Measurements from ENCODE around the gene PROZ. TPM values are rescaled to one million over a fixed set of nuclear protein-coding genes. Genes with fewer than 3 reads are reported as not detected.

Gene PROZ
- total RNA-seq, 4 donors from 2014 or later: not detected

GRCh38 chr13:113141601-113141970, 16.9 kb upstream of the PROZ start:
- Histone ChIP-seq H3K36me3 (peaks cover 0 to 19% (median 0%) of the 10 kb centered on the region in 3 donors), H3K4me3 (no peak overlapping the region), H3K9me3 (no peaks in the 10 kb centered on the region), H3K27ac (no peak overlapping the region), H3K4me1 (no peaks in the 10 kb centered on the region), H3K27me3 (peaks cover 0 to 5% of the 10 kb centered on the region in 2 donors)
- 85 to 92% methylated on average over 17 to 18 of the region's 18 CpGs for WGBS, 2 donors
- TF ChIP-seq, protein P1, sequence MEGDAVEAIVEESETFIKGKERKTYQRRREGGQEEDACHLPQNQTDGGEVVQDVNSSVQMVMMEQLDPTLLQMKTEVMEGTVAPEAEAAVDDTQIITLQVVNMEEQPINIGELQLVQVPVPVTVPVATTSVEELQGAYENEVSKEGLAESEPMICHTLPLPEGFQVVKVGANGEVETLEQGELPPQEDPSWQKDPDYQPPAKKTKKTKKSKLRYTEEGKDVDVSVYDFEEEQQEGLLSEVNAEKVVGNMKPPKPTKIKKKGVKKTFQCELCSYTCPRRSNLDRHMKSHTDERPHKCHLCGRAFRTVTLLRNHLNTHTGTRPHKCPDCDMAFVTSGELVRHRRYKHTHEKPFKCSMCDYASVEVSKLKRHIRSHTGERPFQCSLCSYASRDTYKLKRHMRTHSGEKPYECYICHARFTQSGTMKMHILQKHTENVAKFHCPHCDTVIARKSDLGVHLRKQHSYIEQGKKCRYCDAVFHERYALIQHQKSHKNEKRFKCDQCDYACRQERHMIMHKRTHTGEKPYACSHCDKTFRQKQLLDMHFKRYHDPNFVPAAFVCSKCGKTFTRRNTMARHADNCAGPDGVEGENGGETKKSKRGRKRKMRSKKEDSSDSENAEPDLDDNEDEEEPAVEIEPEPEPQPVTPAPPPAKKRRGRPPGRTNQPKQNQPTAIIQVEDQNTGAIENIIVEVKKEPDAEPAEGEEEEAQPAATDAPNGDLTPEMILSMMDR (IDR thresholded peaks at IDR 0.05): no peak
- TF ChIP-seq EP300 (IDR thresholded peaks at IDR 0.05) (no peak), POLR2A (IDR thresholded peaks at IDR 0.05) (no peak)
- DNase-seq (ENCODE audit: low spot score in 2 of 2): no peak

- no peak overlapping the region for H3K27ac ChIP-seq
- TF ChIP-seq EP300 (IDR thresholded peaks at IDR 0.05) (no peak), POLR2A (IDR thresholded peaks at IDR 0.05) (no peak)
- TF ChIP-seq, protein P1 (IDR thresholded peaks at IDR 0.05): no peak
- no peak for DNase-seq (ENCODE audit: low spot score in 2 of 2)
- H3K4me1 ChIP-seq: no peaks in the 10 kb centered on the region
- peaks cover 0 to 19% (median 0%) of the 10 kb centered on the region in 3 donors for H3K36me3 ChIP-seq
- H3K9me3 ChIP-seq: no peaks in the 10 kb centered on the region
- H3K4me3 ChIP-seq: no peak overlapping the region
- peaks cover 0 to 5% of the 10 kb centered on the region in 2 donors for H3K27me3 ChIP-seq
- WGBS, 2 donors: 70 to 79% methylated on average over 7 of the region's 7 CpGs
These were observed 15.6 kb upstream of the PROZ start for GRCh38 chr13:113142876-113143275.

GRCh38 chr13:113143466-113144254, 14.8 kb upstream of the PROZ start:
- no peaks in the 10 kb centered on the region for H3K9me3 ChIP-seq

GRCh38 chr13:113144255-113144629, 14.2 kb upstream of the PROZ start:
- Histone ChIP-seq H3K9me3 (no peaks in the 10 kb centered on the region), H3K27ac (no peak overlapping the region), H3K36me3 (peaks cover 0 to 19% (median 0%) of the 10 kb centered on the region in 3 donors), H3K27me3 (peaks cover 0 to 5% of the 10 kb centered on the region in 2 donors), H3K4me3 (no peak overlapping the region), H3K4me1 (no peaks in the 10 kb centered on the region)
- DNase-seq (ENCODE audit: low spot score in 2 of 2): no peak
- 79 to 82% methylated on average over 12 of the region's 12 CpGs for WGBS, 2 donors
- TF ChIP-seq, protein P1 (IDR thresholded peaks at IDR 0.05): no peak

More at GRCh38 chr13:113143466-113144254, 14.8 kb upstream of the PROZ start:
- no peak overlapping the region for H3K27ac ChIP-seq
- 82 to 83% methylated on average over 29 to 38 of the region's 39 CpGs for WGBS, 2 donors
- peaks cover 0 to 19% (median 0%) of the 10 kb centered on the region in 3 donors for H3K36me3 ChIP-seq
- TF ChIP-seq, protein P1 (IDR thresholded peaks at IDR 0.05): no peak
- TF ChIP-seq POLR2A (IDR thresholded peaks at IDR 0.05) (no peak), EP300 (IDR thresholded peaks at IDR 0.05) (no peak)
- DNase-seq (ENCODE audit: low spot score in 2 of 2): no peak
- H3K4me3 ChIP-seq: no peak overlapping the region
- H3K4me1 ChIP-seq: no peaks in the 10 kb centered on the region
- peaks cover 0 to 5% of the 10 kb centered on the region in 2 donors for H3K27me3 ChIP-seq

DNA sequence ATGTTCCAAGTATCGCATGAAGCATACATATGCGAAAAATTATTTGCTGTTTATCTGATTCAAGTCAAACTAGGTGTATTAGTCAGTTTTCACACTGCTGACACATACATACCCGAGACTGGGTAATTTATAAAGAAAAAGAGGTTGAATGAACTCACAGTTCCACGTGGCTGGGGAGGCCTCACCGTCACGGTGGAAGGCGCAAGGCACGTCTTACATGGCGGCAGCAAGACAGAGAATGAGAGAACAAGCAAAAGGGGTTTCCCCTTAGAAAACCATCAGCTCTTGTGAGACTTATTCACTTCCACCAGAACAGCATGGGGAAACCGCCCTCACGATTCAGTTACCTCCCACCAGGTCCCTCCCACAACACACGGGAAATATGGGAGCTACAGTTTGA, 13.0 kb upstream of the PROZ start:
- no peak overlapping the region for H3K27ac ChIP-seq
- H3K4me1 ChIP-seq: no peaks in the 10 kb centered on the region
- 82 to 84% methylated on average over 12 of the region's 12 CpGs for WGBS, 2 donors
- H3K27me3 ChIP-seq: peaks cover 0 to 5% of the 10 kb centered on the region in 2 donors
- peaks cover 0 to 19% (median 0%) of the 10 kb centered on the region in 3 donors for H3K36me3 ChIP-seq
- no peaks in the 10 kb centered on the region for H3K9me3 ChIP-seq
- TF ChIP-seq, protein P1 (IDR thresholded peaks at IDR 0.05): no peak
- no peak for TF ChIP-seq POLR2A (IDR thresholded peaks at IDR 0.05)
- TF ChIP-seq EP300 (IDR thresholded peaks at IDR 0.05): no peak
- no peak overlapping the region for H3K4me3 ChIP-seq
- no peak for DNase-seq (ENCODE audit: low spot score in 2 of 2)
